Esophagus muscularis mucosa (tissue), 4 donors: ENCODE data around the gene HSD17B1. TPM values are rescaled to one million over a fixed set of nuclear protein-coding genes. Genes with fewer than 3 reads are reported as not detected.

Experiments used
- DNase-seq: peaks from one replicate; pipeline ENCODE4 v3.0.0-alpha.2; 2017; ENCODE audit errors: extremely low spot score
- H3K27ac ChIP-seq, 4 donors: fragments of 200-600 bp; sonication (generic); replicated peaks in 1 of 4; 1 replicate in 3 of 4; 2 replicates in 1 of 4; pipeline ENCODE4 v1.5.1; 2016 to 2019; ENCODE audit warnings: mild to moderate bottlenecking in 1 of 4
- H3K27me3 ChIP-seq, 4 donors: fragments of 200-600 bp; sonication (generic); one replicate each; pipeline versions ENCODE4 v1.5.1 to v1.6.0; 2016 to 2019
- H3K36me3 ChIP-seq, 4 donors: fragments of 200-600 bp; sonication (generic); one replicate each; pipeline ENCODE4 v1.5.1; 2016 to 2019
- H3K4me1 ChIP-seq, 4 donors: fragments of 200-600 bp; sonication (generic); one replicate each; pipeline ENCODE4 v1.5.1; 2016 to 2019
- H3K4me3 ChIP-seq, 4 donors: fragments of 200-600 bp; sonication (generic); 1 replicate in 2 of 4; 2 replicates in 2 of 4; pipeline ENCODE4 v1.5.1; 2016 to 2019; ENCODE audit warnings: mild to moderate bottlenecking in 4 of 4, moderate library complexity in 1 of 4
- H3K9me3 ChIP-seq, 4 donors: fragments of 200-600 bp; sonication (generic); 1 replicate in 3 of 4; 2 replicates in 1 of 4; pipeline ENCODE4 v1.5.1; 2016 to 2019
- CTCF ChIP-seq, 3 experiments: fragments of 200-600 bp in 2 of 3; fragments of 450-650 bp in 1 of 3; sonication (generic) in 2 of 3; IDR thresholded peaks; one replicate each; pipeline ENCODE4 v1.5.1; 2017 to 2019; ENCODE audit warnings: antibody characterized with exemption in 3 of 3, mild to moderate bottlenecking in 2 of 3, moderate library complexity in 1 of 3
- EP300 ChIP-seq: sonication (generic); formaldehyde crosslinking; IDR thresholded peaks from one replicate; pipeline ENCODE4 v1.6.1; 2017; ENCODE audit warnings: antibody characterized with exemption
- POLR2A ChIP-seq: fragments of 450-650 bp; IDR thresholded peaks from one replicate; pipeline ENCODE4 v1.6.1; 2017; ENCODE audit warnings: antibody characterized with exemption, moderate library complexity, mild to moderate bottlenecking, low read depth
- POLR2AphosphoS5 ChIP-seq, 2 donors: sonication (generic); formaldehyde crosslinking; IDR thresholded peaks; one replicate each; pipeline ENCODE4 v1.6.1; 2017; ENCODE audit warnings: antibody characterized with exemption in 2 of 2
- WGBS: methylation state at CpG from one replicate; pipeline ENCODE4 v1.1.5; 2018; 5-methylcytosine and 5-hydroxymethylcytosine counted together
- intact Hi-C: fragments of 100-400 bp; cut with DNase I; formaldehyde crosslinking; loops from one replicate; pipeline ENCODE4 v1.15.1; 2023
- total RNA-seq, 4 donors: library from RNA; depleted of rRNA; stranded (reverse); fragments of >200 nt; gene quantifications; one replicate each; pipeline versions ENCODE4 v1.1.0 to v1.2.1, GENCODE V29; 2016

The HSD17B1 gene
- total RNA-seq, 4 donors from 2014 or later, result 0.13 to 2.5 (median 0.62) TPM

- intact Hi-C loops, result no loop called here
- H3K27ac ChIP-seq, result peak overlapping the region; percentile 52 to 96 (median 69)
- peaks cover 50 to 67% (median 56%) of the 10 kb centered on the region in 4 donors for H3K4me1 ChIP-seq
- 87% methylated on average over 11 of the region's 11 CpGs for WGBS
- no peaks in the 10 kb centered on the region for H3K27me3 ChIP-seq
- H3K36me3 ChIP-seq, result peaks cover 8 to 54% (median 42%) of the 10 kb centered on the region in 4 donors
- no peak for DNase-seq
- H3K9me3 ChIP-seq, result no peaks in the 10 kb centered on the region
- H3K4me3 ChIP-seq, result no peak overlapping the region
- TF ChIP-seq EP300 (no peak), CTCF (IDR thresholded peaks at IDR 0.05) (no peak), POLR2AphosphoS5 (IDR thresholded peaks at IDR 0.05) (no peak), POLR2A (no peak)
Observed at GRCh38 chr17:42514279-42514678, 38.4 kb upstream of the HSD17B1 start.

- Histone ChIP-seq H3K4me1 (peaks cover 55 to 73% (median 62%) of the 10 kb centered on the region in 4 donors), H3K27me3 (no peaks in the 10 kb centered on the region), H3K36me3 (peaks cover 7 to 49% (median 36%) of the 10 kb centered on the region in 4 donors), H3K4me3 (no peak overlapping the region), H3K9me3 (no peaks in the 10 kb centered on the region), H3K27ac (peak overlapping the region; percentile 52 to 96 (median 69))
- no peak for DNase-seq
- TF ChIP-seq POLR2AphosphoS5 (IDR thresholded peaks at IDR 0.05) (no peak), POLR2A (no peak), EP300 (no peak), CTCF (IDR thresholded peaks at IDR 0.05) (no peak)
- intact Hi-C loops, result loop anchor here (5.0 kb wide), 2 partner anchors 88 to 193 kb away; no protein-coding TSS in a partner anchor
- 68% methylated on average over 8 of the region's 8 CpGs for WGBS
Observed at GRCh38 chr17:42514867-42515266, 37.9 kb upstream of the HSD17B1 start.

GRCh38 chr17:42517516-42517915 is 35.2 kb upstream of the HSD17B1 start:
- peak overlapping the region; percentile 94 to 98 (median 96) for H3K27ac ChIP-seq
- intact Hi-C loops, result loop anchor here (5.0 kb wide), 2 partner anchors 90 to 195 kb away; no protein-coding TSS in a partner anchor
- WGBS, result 6% methylated on average over 9 of the region's 9 CpGs
- no peak for TF ChIP-seq POLR2A
- TF ChIP-seq POLR2AphosphoS5 (IDR thresholded peaks at IDR 0.05), result peak; percentile 67 to 83
- no peak for TF ChIP-seq EP300
- peak in 2 of 3 experiments; percentile 98 to 99 for TF ChIP-seq CTCF (IDR thresholded peaks at IDR 0.05)
- H3K9me3 ChIP-seq, result no peaks in the 10 kb centered on the region
- no peaks in the 10 kb centered on the region for H3K27me3 ChIP-seq
- peak; percentile 98 for DNase-seq
- peaks cover 76 to 94% (median 84%) of the 10 kb centered on the region in 4 donors for H3K4me1 ChIP-seq
- H3K36me3 ChIP-seq, result peaks cover 7 to 47% (median 25%) of the 10 kb centered on the region in 4 donors
- H3K4me3 ChIP-seq, result no peak overlapping the region

DNA sequence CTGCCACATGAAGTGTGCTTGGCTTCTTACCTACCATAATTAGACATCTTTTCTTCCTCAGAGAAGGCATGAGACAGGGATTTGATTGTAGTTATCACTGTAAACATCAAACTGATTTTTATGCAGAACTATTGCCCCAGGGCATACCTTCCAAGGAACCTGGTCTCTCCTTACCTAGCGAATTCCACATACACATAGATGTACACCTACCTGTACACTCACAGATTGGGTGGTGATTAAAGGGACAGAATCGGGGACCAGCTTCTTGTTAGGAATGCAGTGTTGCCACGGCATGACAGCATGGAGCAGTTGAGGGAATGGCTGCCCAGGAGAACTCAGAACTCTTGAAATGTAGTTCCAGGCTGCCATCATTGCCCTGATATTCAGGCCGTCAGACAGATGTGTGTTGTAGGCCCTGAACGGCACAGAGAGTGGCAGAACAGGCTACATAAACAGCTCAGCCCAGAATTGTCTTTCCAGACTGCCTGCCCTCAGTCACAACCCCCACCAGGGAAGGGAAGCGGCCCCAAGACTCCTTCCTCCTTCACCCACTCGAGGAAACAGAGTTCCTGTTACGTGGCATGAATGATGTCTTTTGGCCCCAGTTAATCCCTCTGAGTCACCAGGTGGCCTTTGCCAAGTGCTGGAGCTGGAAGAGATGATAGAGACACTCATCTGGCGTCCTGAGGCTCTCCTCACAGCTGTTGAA is 34.5 kb upstream of the HSD17B1 start:
- Histone ChIP-seq H3K36me3 (peaks cover 7 to 52% (median 27%) of the 10 kb centered on the region in 4 donors), H3K27ac (peak overlapping the region; percentile 94 to 98 (median 96)), H3K4me1 (peaks cover 73 to 96% (median 83%) of the 10 kb centered on the region in 4 donors), H3K27me3 (no peaks in the 10 kb centered on the region), H3K9me3 (no peaks in the 10 kb centered on the region), H3K4me3 (peak overlapping the region in 1 of 4 donors; percentile 19)
- DNase-seq, result peak; percentile 97
- TF ChIP-seq POLR2AphosphoS5 (IDR thresholded peaks at IDR 0.05), result peak; percentile 86 to 91
- no peak for TF ChIP-seq EP300
- TF ChIP-seq CTCF (IDR thresholded peaks at IDR 0.05), result no peak
- TF ChIP-seq POLR2A, result no peak
- WGBS, result 26% methylated on average over 7 of the region's 9 CpGs
- intact Hi-C loops, result loop anchor here (5.0 kb wide), 2 partner anchors 91 to 196 kb away; no protein-coding TSS in a partner anchor
